Measurements from ENCODE around the gene SHH.
A peak's percentile ranks its signal among the peaks of the same experiment; 100 is the strongest.

SHH gene

GRCh38 chr7:155811895-155812761 is at the start of gene SHH:
Gene SHH (minus strand): TSS chr7:155812463. CDS start chr7:155812122, 341 bp downstream.
- peak within 1 kb of the TSS; percentile 17 for H3K9ac ChIP-seq (ENCODE audit: insufficient read length, low read depth)

GRCh38 chr7:155861480-155861868 is 49.2 kb upstream of the SHH start:
- no peaks in the 10 kb centered on the region for H3K9me3 ChIP-seq (ENCODE audit: insufficient read depth, low read length)
- H3K4me1 ChIP-seq (ENCODE audit: insufficient read depth, insufficient read length): no peaks in the 10 kb centered on the region
- no peak overlapping the region for H3K4me3 ChIP-seq (ENCODE audit: insufficient read length, low read depth)
- H3K9ac ChIP-seq (ENCODE audit: insufficient read length, low read depth): no peak overlapping the region
- H3K36me3 ChIP-seq (ENCODE audit: insufficient read depth, insufficient read length, low read length): no peaks in the 10 kb centered on the region
- DNase-seq (ENCODE audit: low read depth, low spot score): no peak
- TF ChIP-seq YY1 (IDR thresholded peaks at IDR 0.05; ENCODE audit: insufficient read depth, insufficient read length): no peak
- TF ChIP-seq ZNF274 (IDR thresholded peaks at IDR 0.05; ENCODE audit: low read depth, low read length): no peak
- no peak for TF ChIP-seq SUZ12 (IDR thresholded peaks at IDR 0.05; ENCODE audit: extremely low read depth, insufficient read depth, insufficient read length)
- H3K27me3 ChIP-seq (ENCODE audit: insufficient read depth, insufficient read length): no peaks in the 10 kb centered on the region

More at GRCh38 chr7:155811895-155812761, at the start of gene SHH:
- TF ChIP-seq SUZ12 (IDR thresholded peaks at IDR 0.05; ENCODE audit: extremely low read depth, insufficient read depth, insufficient read length) (peak; percentile 89), YY1 (IDR thresholded peaks at IDR 0.05; ENCODE audit: insufficient read depth, insufficient read length) (no peak)
- H3K27me3 ChIP-seq (ENCODE audit: insufficient read depth, insufficient read length): peaks cover 79% of the 10 kb centered on the region
- H3K36me3 ChIP-seq (ENCODE audit: insufficient read depth, insufficient read length, low read length): no peaks in the 10 kb centered on the region
- peaks cover 3% of the 10 kb centered on the region for H3K4me1 ChIP-seq (ENCODE audit: insufficient read depth, insufficient read length)
- H3K9me3 ChIP-seq (ENCODE audit: insufficient read depth, low read length): peaks cover 2% of the 10 kb centered on the region; the same call in 1 of the 2 replicates
- DNase-seq (ENCODE audit: low read depth, low spot score): no peak
- peak within 1 kb of the TSS; percentile 34 for H3K4me3 ChIP-seq (ENCODE audit: insufficient read length, low read depth)

DNA sequence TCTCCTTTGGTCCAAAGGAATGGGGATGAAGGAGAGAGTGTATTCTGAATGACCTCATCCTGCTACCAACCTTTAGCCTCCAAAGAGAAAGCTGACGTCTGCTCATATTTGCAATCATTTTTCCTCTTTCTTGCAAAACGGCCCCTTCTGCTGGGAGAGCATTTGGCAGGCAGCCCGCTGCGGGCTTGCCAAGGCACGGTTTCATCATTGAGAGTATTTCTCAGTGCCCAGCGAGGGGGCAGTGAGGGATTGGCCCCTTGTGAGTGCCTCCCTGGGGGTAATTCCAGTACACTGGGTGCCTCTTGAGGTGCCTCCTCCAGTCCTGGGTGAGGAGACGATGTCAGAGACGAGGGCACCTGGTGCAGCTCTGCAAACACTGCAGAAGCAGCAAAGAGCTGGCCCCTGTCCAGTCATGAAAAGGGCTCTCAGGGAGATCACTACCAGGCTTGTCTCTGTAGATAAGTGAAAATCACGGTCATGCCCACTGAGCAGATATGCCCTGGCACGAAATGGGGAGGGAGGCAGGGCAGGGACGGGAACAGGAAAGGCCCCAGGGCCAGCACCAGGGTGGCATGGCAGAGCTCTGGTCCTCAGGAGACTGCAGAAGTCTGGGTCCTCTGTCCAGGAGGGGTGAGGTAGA is 48.7 kb upstream of the SHH start:
- no peaks in the 10 kb centered on the region for H3K9me3 ChIP-seq (ENCODE audit: insufficient read depth, low read length)
- no peaks in the 10 kb centered on the region for H3K4me1 ChIP-seq (ENCODE audit: insufficient read depth, insufficient read length)
- no peak for DNase-seq (ENCODE audit: low read depth, low spot score)
- TF ChIP-seq ZNF274 (IDR thresholded peaks at IDR 0.05; ENCODE audit: low read depth, low read length): no peak
- no peak for TF ChIP-seq YY1 (IDR thresholded peaks at IDR 0.05; ENCODE audit: insufficient read depth, insufficient read length)
- no peak for TF ChIP-seq SUZ12 (IDR thresholded peaks at IDR 0.05; ENCODE audit: extremely low read depth, insufficient read depth, insufficient read length)
- no peaks in the 10 kb centered on the region for H3K36me3 ChIP-seq (ENCODE audit: insufficient read depth, insufficient read length, low read length)
- no peaks in the 10 kb centered on the region for H3K27me3 ChIP-seq (ENCODE audit: insufficient read depth, insufficient read length)
- H3K9ac ChIP-seq (ENCODE audit: insufficient read length, low read depth): no peak overlapping the region
- H3K4me3 ChIP-seq (ENCODE audit: insufficient read length, low read depth): no peak overlapping the region

DNA sequence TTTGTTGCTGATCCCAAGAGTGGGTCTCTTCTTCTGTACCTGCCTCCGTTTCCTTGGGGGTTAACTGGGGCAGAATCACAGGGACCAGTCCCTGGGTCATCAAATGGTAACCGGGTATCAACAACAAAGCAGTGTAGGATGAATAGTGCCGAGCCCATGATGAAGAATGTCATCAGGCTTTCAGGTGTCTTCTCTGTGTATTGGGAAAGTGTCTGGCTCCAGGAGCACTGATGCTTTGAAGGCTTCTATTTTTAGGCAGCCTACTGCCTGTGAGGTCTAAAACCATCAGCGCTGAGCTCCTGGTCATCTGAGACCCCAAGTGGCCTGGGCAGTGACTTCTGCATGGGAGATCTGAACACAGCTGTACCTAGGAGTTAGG is 48.2 kb upstream of the SHH start:
- Histone ChIP-seq H3K36me3 (ENCODE audit: insufficient read depth, insufficient read length, low read length) (no peaks in the 10 kb centered on the region), H3K4me1 (ENCODE audit: insufficient read depth, insufficient read length) (no peaks in the 10 kb centered on the region), H3K9me3 (ENCODE audit: insufficient read depth, low read length) (no peaks in the 10 kb centered on the region), H3K9ac (ENCODE audit: insufficient read length, low read depth) (no peak overlapping the region), H3K4me3 (ENCODE audit: insufficient read length, low read depth) (no peak overlapping the region), H3K27me3 (ENCODE audit: insufficient read depth, insufficient read length) (no peaks in the 10 kb centered on the region)
- DNase-seq (ENCODE audit: low read depth, low spot score): no peak
- TF ChIP-seq SUZ12 (IDR thresholded peaks at IDR 0.05; ENCODE audit: extremely low read depth, insufficient read depth, insufficient read length) (no peak), YY1 (IDR thresholded peaks at IDR 0.05; ENCODE audit: insufficient read depth, insufficient read length) (no peak), ZNF274 (IDR thresholded peaks at IDR 0.05; ENCODE audit: low read depth, low read length) (no peak)

DNA sequence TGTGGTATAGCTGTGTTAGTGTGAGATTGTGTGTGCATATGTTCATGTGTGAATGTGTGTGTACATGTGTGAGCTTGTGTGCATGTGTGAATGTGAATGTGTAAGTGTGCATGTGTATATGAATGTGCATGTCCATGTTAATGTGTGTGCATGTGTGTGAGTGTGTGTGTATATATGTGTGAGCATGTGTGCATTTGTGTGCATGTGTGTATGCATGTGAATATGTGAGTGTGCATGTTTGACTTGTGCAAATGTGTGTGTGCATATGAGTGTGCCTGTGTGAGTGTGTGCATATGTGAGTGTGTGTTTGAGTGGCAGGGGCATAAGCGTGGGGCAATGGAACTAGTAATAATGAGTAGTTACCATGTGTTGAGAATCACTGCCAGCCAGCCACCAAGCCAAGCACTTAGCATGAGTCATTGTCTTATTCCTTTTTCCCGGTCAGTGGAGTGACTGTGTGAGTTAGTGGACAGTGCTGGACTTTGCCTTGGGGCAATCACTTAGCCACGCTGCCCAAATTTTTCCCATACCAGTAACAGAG is 46.3 kb upstream of the SHH start:
- no peak overlapping the region for H3K9ac ChIP-seq (ENCODE audit: insufficient read length, low read depth)
- no peak for DNase-seq (ENCODE audit: low read depth, low spot score)
- H3K4me3 ChIP-seq (ENCODE audit: insufficient read length, low read depth): no peak overlapping the region
- H3K4me1 ChIP-seq (ENCODE audit: insufficient read depth, insufficient read length): no peaks in the 10 kb centered on the region
- no peaks in the 10 kb centered on the region for H3K36me3 ChIP-seq (ENCODE audit: insufficient read depth, insufficient read length, low read length)
- no peak for TF ChIP-seq YY1 (IDR thresholded peaks at IDR 0.05; ENCODE audit: insufficient read depth, insufficient read length)
- TF ChIP-seq SUZ12 (IDR thresholded peaks at IDR 0.05; ENCODE audit: extremely low read depth, insufficient read depth, insufficient read length): no peak
- no peak for TF ChIP-seq ZNF274 (IDR thresholded peaks at IDR 0.05; ENCODE audit: low read depth, low read length)
- no peaks in the 10 kb centered on the region for H3K9me3 ChIP-seq (ENCODE audit: insufficient read depth, low read length)
- H3K27me3 ChIP-seq (ENCODE audit: insufficient read depth, insufficient read length): no peaks in the 10 kb centered on the region

DNA sequence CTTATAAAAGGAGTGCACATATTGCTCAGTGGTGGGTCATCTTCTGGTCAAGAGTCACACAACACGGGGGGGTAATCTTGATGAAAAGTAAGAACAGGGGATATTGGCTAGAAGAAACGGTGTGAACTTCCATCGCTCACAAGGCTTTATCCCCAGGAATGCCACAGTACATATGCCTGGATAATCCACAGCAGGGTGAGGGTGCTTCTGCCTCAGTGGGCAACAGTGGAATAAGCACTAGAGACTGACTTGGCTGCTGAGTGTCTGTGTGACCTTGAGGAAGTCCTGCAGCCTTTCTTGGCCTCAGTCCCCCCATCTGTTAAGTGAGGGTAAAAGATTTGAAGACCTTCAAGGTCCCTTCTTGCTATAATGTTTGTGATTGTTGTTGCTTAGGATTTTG is 44.9 kb upstream of the SHH start:
- H3K27me3 ChIP-seq (ENCODE audit: insufficient read depth, insufficient read length): no peaks in the 10 kb centered on the region
- no peaks in the 10 kb centered on the region for H3K36me3 ChIP-seq (ENCODE audit: insufficient read depth, insufficient read length, low read length)
- H3K9ac ChIP-seq (ENCODE audit: insufficient read length, low read depth): no peak overlapping the region
- no peak overlapping the region for H3K4me3 ChIP-seq (ENCODE audit: insufficient read length, low read depth)
- no peaks in the 10 kb centered on the region for H3K9me3 ChIP-seq (ENCODE audit: insufficient read depth, low read length)
- no peak for DNase-seq (ENCODE audit: low read depth, low spot score)
- TF ChIP-seq SUZ12 (IDR thresholded peaks at IDR 0.05; ENCODE audit: extremely low read depth, insufficient read depth, insufficient read length) (no peak), YY1 (IDR thresholded peaks at IDR 0.05; ENCODE audit: insufficient read depth, insufficient read length) (no peak), ZNF274 (IDR thresholded peaks at IDR 0.05; ENCODE audit: low read depth, low read length) (no peak)
- no peaks in the 10 kb centered on the region for H3K4me1 ChIP-seq (ENCODE audit: insufficient read depth, insufficient read length)

DNA sequence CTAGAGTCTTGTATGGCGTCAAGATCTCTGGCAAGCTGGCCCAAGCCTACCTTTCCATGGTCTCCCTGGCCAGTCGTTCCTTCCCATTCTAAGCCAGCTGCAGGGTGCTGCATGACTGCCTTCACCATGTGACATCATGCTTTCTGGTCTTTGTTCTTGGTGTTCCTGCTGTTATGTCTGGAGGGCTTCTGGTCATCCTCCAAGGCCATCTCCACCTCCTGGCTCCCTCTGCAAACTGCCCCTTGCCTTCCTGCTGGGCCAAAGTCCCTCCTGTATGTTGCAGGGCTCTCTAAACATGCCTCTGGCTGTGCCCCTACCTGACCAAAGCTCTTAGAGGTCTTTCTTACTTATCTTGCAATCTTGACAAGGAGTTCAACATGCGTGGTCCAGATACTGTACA is 44.4 kb upstream of the SHH start:
- TF ChIP-seq ZNF274 (IDR thresholded peaks at IDR 0.05; ENCODE audit: low read depth, low read length): no peak
- no peak for TF ChIP-seq SUZ12 (IDR thresholded peaks at IDR 0.05; ENCODE audit: extremely low read depth, insufficient read depth, insufficient read length)
- no peak for TF ChIP-seq YY1 (IDR thresholded peaks at IDR 0.05; ENCODE audit: insufficient read depth, insufficient read length)
- Histone ChIP-seq H3K4me3 (ENCODE audit: insufficient read length, low read depth) (no peak overlapping the region), H3K9ac (ENCODE audit: insufficient read length, low read depth) (no peak overlapping the region), H3K9me3 (ENCODE audit: insufficient read depth, low read length) (no peaks in the 10 kb centered on the region), H3K27me3 (ENCODE audit: insufficient read depth, insufficient read length) (no peaks in the 10 kb centered on the region), H3K4me1 (ENCODE audit: insufficient read depth, insufficient read length) (no peaks in the 10 kb centered on the region), H3K36me3 (ENCODE audit: insufficient read depth, insufficient read length, low read length) (no peaks in the 10 kb centered on the region)
- DNase-seq (ENCODE audit: low read depth, low spot score): no peak
